HepG2 (cell line): ENCODE data around the gene CBY1. TPM values are rescaled to one million over a fixed set of nuclear protein-coding genes. Genes with fewer than 3 reads are reported as not detected.

ENCODE experiments used
- ARID4A ChIP-seq: sonication (generic); formaldehyde crosslinking; IDR thresholded peaks from 2 replicates; pipeline ENCODE4 v1.5.0; 2020; ENCODE audit warnings: mild to moderate bottlenecking, missing genetic modification reagents, borderline replicate concordance
- BORCS8-MEF2B ChIP-seq: sonication (generic); formaldehyde crosslinking; IDR thresholded peaks from 2 replicates; pipeline ENCODE4 v1.8.0; 2022; ENCODE audit warnings: mild to moderate bottlenecking, missing genetic modification reagents
- CBX1 ChIP-seq: IDR thresholded peaks from one replicate; pipeline ENCODE4 v1.6.1; 2016; ENCODE audit warnings: antibody characterized with exemption, low read depth
- ERF ChIP-seq: IDR thresholded peaks from 2 replicates; pipeline ENCODE4 v1.6.1; 2018; ENCODE audit warnings: missing biosample characterization, missing genetic modification reagents
- GMEB1 ChIP-seq: sonication (generic); formaldehyde crosslinking; IDR thresholded peaks from 2 replicates; pipeline ENCODE4 v1.5.1; 2020; ENCODE audit warnings: missing genetic modification reagents, mild to moderate bottlenecking, borderline replicate concordance
- HNF4A ChIP-seq: sonication (generic); formaldehyde crosslinking; IDR thresholded peaks from 2 replicates; pipeline ENCODE4 v1.4.0; 2020; ENCODE audit warnings: missing genetic modification reagents
- MBD4 ChIP-seq: IDR thresholded peaks from 2 replicates; pipeline ENCODE4 v1.6.1; 2012; ENCODE audit warnings: low read length, inconsistent platforms, borderline replicate concordance
- PAF1 ChIP-seq: IDR thresholded peaks from 2 replicates; pipeline ENCODE4 v1.6.1; 2016; ENCODE audit warnings: missing genetic modification reagents, missing compliant biosample characterization
- PTBP1 ChIP-seq: fragments of 200-400 bp; formaldehyde crosslinking; IDR thresholded peaks from 2 replicates; pipeline ENCODE4 v1.6.1; 2018; ENCODE audit warnings: low read length, low read depth; ENCODE audit not compliant: poor library complexity, severe bottlenecking
- SNAPC4 ChIP-seq: sonication (generic); formaldehyde crosslinking; IDR thresholded peaks from 2 replicates; pipeline ENCODE4 v1.4.0; 2020; ENCODE audit warnings: mild to moderate bottlenecking, missing genetic modification reagents
- STAT5B ChIP-seq: sonication (generic); formaldehyde crosslinking; IDR thresholded peaks from 2 replicates; pipeline ENCODE4 v1.4.0; 2020; ENCODE audit warnings: missing genetic modification reagents
- TARDBP ChIP-seq: sonication (generic); formaldehyde crosslinking; IDR thresholded peaks from 2 replicates; pipeline ENCODE4 v1.8.0; 2022; ENCODE audit warnings: mild to moderate bottlenecking, missing genetic modification reagents
- ZNF225 ChIP-seq: sonication (generic); formaldehyde crosslinking; IDR thresholded peaks from 2 replicates; pipeline ENCODE4 v1.4.0; 2020; ENCODE audit warnings: mild to moderate bottlenecking, missing genetic modification reagents
- ZNF530 ChIP-seq: sonication (generic); formaldehyde crosslinking; IDR thresholded peaks from 2 replicates; pipeline ENCODE4 v1.5.0; 2020; ENCODE audit warnings: low read depth, mild to moderate bottlenecking, missing genetic modification reagents
- ZNF552 ChIP-seq: sonication (generic); formaldehyde crosslinking; IDR thresholded peaks from 2 replicates; pipeline ENCODE4 v1.9.0; 2022; ENCODE audit warnings: missing genetic modification reagents, mild to moderate bottlenecking, borderline replicate concordance
- ZNF691 ChIP-seq: sonication (generic); formaldehyde crosslinking; IDR thresholded peaks from 2 replicates; pipeline ENCODE4 v1.4.0; 2020; ENCODE audit warnings: missing genetic modification reagents, low read depth, mild to moderate bottlenecking, borderline replicate concordance
- ZNF781 ChIP-seq: sonication (generic); formaldehyde crosslinking; IDR thresholded peaks from 2 replicates; pipeline ENCODE4 v1.5.1; 2020; ENCODE audit warnings: borderline replicate concordance, mild to moderate bottlenecking, missing genetic modification reagents; ENCODE audit errors: not compliant biosample characterization
- polyA plus RNA-seq, 8 experiments: library from polyadenylated mRNA; depleted of rRNA in 3 of 8; stranded (reverse) in 7 of 8; unstranded in 1 of 8; fragments of >200 nt; fragmentation: Illumina TruSeq in 4 of 8; extraction: Trizol in 4 of 8; gene quantifications; 2 replicates each; pipeline versions ENCODE4 v1.2.1 to v1.2.3, GENCODE V29; 2011 to 2016; ENCODE audit warnings: low read depth in 4 of 8, missing spikeins in 1 of 8, mixed read lengths in 1 of 8; ENCODE audit not compliant: insufficient read depth in 1 of 8
- total RNA-seq, 5 experiments: library from RNA; depleted of rRNA; stranded (reverse); fragments of >200 nt; fragmentation: Illumina TruSeq; extraction: Trizol; gene quantifications; 2 replicates each; pipeline ENCODE4 v1.2.3, GENCODE V29; 2016; ENCODE audit warnings: low read depth in 1 of 5

CBY1 gene
- total and polyA plus RNA-seq, 2 of the 13 experiments (the other 11 are each of a cell fraction or from before 2014, with no cell fraction given) = 19.7 to 20.3 TPM

GRCh38 chr22:38681582-38682335, 25.3 kb downstream of the CBY1 start, which contains the start of gene TOMM22 (continued):
- TF ChIP-seq SNAPC4 = no peak; the same call in 1 of the 2 replicates
- TF ChIP-seq GMEB1 (CRISPR knock-in tag) = peak; percentile 97
- TF ChIP-seq STAT5B (CRISPR knock-in tag) = peak; percentile 79; the same call in 1 of the 2 replicates
- TF ChIP-seq ARID4A (CRISPR knock-in tag) = peak; percentile 96
- peak; percentile 78 for TF ChIP-seq CBX1
- TF ChIP-seq HNF4A (CRISPR knock-in tag) = peak; percentile 63
- peak; percentile 56 for TF ChIP-seq ZNF781
- TF ChIP-seq BORCS8-MEF2B = peak; percentile 82; the same call in 1 of the 2 replicates
- TF ChIP-seq TARDBP (CRISPR knock-in tag) = peak; percentile 95
- TF ChIP-seq PTBP1 = no peak
- peak; percentile 70; the same call in 1 of the 2 replicates for TF ChIP-seq ZNF552 (CRISPR knock-in tag)
- peak; percentile 97 for TF ChIP-seq ERF
- peak; percentile 85; the same call in 1 of the 2 replicates for TF ChIP-seq ZNF530
- TF ChIP-seq PAF1 (CRISPR knock-in tag) = no peak
- peak; percentile 63; the same call in 1 of the 2 replicates for TF ChIP-seq ZNF225 (CRISPR knock-in tag)
- TF ChIP-seq MBD4 = no peak
- TF ChIP-seq ZNF691 (CRISPR knock-in tag) = peak; percentile 38; the same call in 1 of the 2 replicates
